Esophagus muscularis mucosa (tissue), 4 donors: ENCODE measurements around the gene INPP5F.

ENCODE experiments used
- CTCF ChIP-seq, 3 experiments: fragments of 200-600 bp in 2 of 3; fragments of 450-650 bp in 1 of 3; sonication (generic) in 2 of 3; IDR thresholded peaks; one replicate each; pipeline ENCODE4 v1.5.1; 2017 to 2019; ENCODE audit warnings: antibody characterized with exemption in 3 of 3, mild to moderate bottlenecking in 2 of 3, moderate library complexity in 1 of 3
- EP300 ChIP-seq: sonication (generic); formaldehyde crosslinking; IDR thresholded peaks from one replicate; pipeline ENCODE4 v1.6.1; 2017; ENCODE audit warnings: antibody characterized with exemption
- POLR2A ChIP-seq: fragments of 450-650 bp; IDR thresholded peaks from one replicate; pipeline ENCODE4 v1.6.1; 2017; ENCODE audit warnings: antibody characterized with exemption, moderate library complexity, mild to moderate bottlenecking, low read depth
- POLR2AphosphoS5 ChIP-seq, 2 donors: sonication (generic); formaldehyde crosslinking; IDR thresholded peaks; one replicate each; pipeline ENCODE4 v1.6.1; 2017; ENCODE audit warnings: antibody characterized with exemption in 2 of 2

GRCh38 chr10:119784340-119785067 is 58.7 kb downstream of the INPP5F start:
- TF ChIP-seq CTCF (IDR thresholded peaks at IDR 0.05) (no peak), POLR2A (no peak), POLR2AphosphoS5 (IDR thresholded peaks at IDR 0.05) (no peak), EP300 (no peak)
